DOHH2 (cell line): ENCODE results near the gene NUDT14.

Experiments
- EZH2phosphoT487 ChIP-seq: fragments of 200-600 bp; sonication (generic); IDR thresholded peaks from 2 replicates; pipeline ENCODE4 v1.6.1; 2017; ENCODE audit warnings: borderline replicate concordance, mild to moderate bottlenecking, antibody characterized with exemption, low read length, moderate library complexity, mixed read lengths
- TF ChIP-seq, protein P1 (sequence below): fragments of 200-600 bp; sonication (generic); IDR thresholded peaks from one replicate; pipeline ENCODE4 v1.5.1; 2014; ENCODE audit warnings: antibody characterized with exemption, mild to moderate bottlenecking, low read depth, low read length; ENCODE audit not compliant: poor library complexity, severe bottlenecking

DNA sequence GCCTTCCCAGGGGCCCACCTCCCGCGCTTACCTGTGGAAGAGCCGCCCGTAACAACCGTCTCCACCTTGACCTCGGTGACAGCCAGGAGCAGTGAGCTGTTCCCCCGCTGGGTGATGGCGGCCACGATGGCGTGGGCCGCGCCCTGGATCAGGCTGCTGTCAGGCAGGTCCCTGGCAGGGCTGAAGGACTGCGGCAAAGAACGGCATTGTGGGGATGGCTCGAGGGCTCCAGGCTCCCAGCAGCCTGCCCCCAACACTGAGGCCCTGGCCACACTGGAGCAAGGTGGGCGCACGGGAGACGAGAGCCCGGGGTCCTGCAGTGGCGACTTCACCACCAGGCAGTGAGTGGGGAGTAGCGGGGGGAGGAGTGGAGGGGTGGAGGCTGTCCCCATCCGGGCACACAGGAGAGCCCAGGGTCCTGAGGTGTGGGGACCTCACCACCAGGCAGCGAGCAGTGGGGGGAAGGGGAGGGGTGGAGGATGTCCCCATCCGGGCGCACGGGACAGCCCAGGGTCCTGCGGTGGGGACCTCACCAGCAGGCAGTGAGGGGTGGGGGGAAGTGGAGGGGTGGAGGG lies 37.6 kb downstream of the NUDT14 start:
- TF ChIP-seq, protein P1, sequence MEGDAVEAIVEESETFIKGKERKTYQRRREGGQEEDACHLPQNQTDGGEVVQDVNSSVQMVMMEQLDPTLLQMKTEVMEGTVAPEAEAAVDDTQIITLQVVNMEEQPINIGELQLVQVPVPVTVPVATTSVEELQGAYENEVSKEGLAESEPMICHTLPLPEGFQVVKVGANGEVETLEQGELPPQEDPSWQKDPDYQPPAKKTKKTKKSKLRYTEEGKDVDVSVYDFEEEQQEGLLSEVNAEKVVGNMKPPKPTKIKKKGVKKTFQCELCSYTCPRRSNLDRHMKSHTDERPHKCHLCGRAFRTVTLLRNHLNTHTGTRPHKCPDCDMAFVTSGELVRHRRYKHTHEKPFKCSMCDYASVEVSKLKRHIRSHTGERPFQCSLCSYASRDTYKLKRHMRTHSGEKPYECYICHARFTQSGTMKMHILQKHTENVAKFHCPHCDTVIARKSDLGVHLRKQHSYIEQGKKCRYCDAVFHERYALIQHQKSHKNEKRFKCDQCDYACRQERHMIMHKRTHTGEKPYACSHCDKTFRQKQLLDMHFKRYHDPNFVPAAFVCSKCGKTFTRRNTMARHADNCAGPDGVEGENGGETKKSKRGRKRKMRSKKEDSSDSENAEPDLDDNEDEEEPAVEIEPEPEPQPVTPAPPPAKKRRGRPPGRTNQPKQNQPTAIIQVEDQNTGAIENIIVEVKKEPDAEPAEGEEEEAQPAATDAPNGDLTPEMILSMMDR, result no peak
- TF ChIP-seq EZH2phosphoT487, result no peak
